H1 (cell line): ENCODE data around the gene SHROOM3. TPM values are rescaled to one million over a fixed set of nuclear protein-coding genes. Genes with fewer than 3 reads are reported as not detected.

ENCODE experiments used
- CTCF ChIA-PET: fragments of 300-600 bp; sonication (Branson Sonifier 250); formaldehyde crosslinking; loops from one replicate; lab custom pipeline; 2021; ENCODE audit not compliant: partially characterized antibody; lab: Charles Lee
- POLR2A ChIA-PET: fragments of 300-600 bp; sonication (Branson Sonifier 250); formaldehyde crosslinking; loops from one replicate; lab custom pipeline; 2021; ENCODE audit warnings: inconsistent platforms; ENCODE audit not compliant: partially characterized antibody; lab: Charles Lee
- DNase-seq, 2 experiments: peaks; one replicate each; pipeline versions ENCODE4 v3.0.0 to v3.0.0-alpha.2; 2010 to 2022; ENCODE audit warnings: low spot score in 2 of 2, low read depth in 1 of 2, mixed read lengths in 1 of 2
- FAIRE-seq: peaks from 2 replicates; lab custom pipeline; 2011; peaks lifted over from hg19 to GRCh38; lab: Jason Lieb, UNC
- H2AFZ ChIP-seq: 2 replicates; pipeline ENCODE4 v1.8.1; 2012; ENCODE audit warnings: low read length, inconsistent platforms
- H2AK5ac ChIP-seq: 2 replicates; pipeline ENCODE4 v1.6.1; 2013; ENCODE audit warnings: low read depth, low read length
- H2BK120ac ChIP-seq: replicated peaks from 2 replicates; pipeline ENCODE3; 2013; ENCODE audit warnings: low read depth, low read length, inconsistent platforms
- H2BK12ac ChIP-seq: 2 replicates; pipeline ENCODE4 v1.6.1; 2013; ENCODE audit warnings: low read depth, low read length
- H2BK15ac ChIP-seq: 2 replicates; pipeline ENCODE4 v1.6.1; 2013; ENCODE audit warnings: low read length
- H2BK20ac ChIP-seq: 2 replicates; pipeline ENCODE4 v1.6.1; 2013; ENCODE audit warnings: low read length
- H2BK5ac ChIP-seq: 2 replicates; pipeline ENCODE4 v1.6.1; 2013; ENCODE audit warnings: low read depth, low read length
- H3K14ac ChIP-seq: 2 replicates; pipeline ENCODE4 v1.6.1; 2013; ENCODE audit warnings: inconsistent platforms; ENCODE audit not compliant: insufficient read length
- H3K18ac ChIP-seq: 2 replicates; pipeline ENCODE4 v1.6.1; 2013; ENCODE audit warnings: low read length; ENCODE audit errors: extremely low read depth
- H3K23ac ChIP-seq: 2 replicates; pipeline ENCODE4 v1.6.1; 2013; ENCODE audit warnings: inconsistent platforms; ENCODE audit not compliant: insufficient read length
- H3K23me2 ChIP-seq: 2 replicates; pipeline ENCODE4 v1.6.1; 2013; ENCODE audit warnings: low read depth, low read length
- H3K27ac ChIP-seq: 2 replicates; pipeline ENCODE4 v1.6.1; 2011; ENCODE audit warnings: low read depth, low read length, inconsistent platforms
- H3K27me3 ChIP-seq, 4 experiments: replicated peaks in 1 of 4; 1 replicate in 1 of 4; 2 replicates in 3 of 4; pipeline versions ENCODE4 v1.6.1 to v1.8.1; 2011 to 2013; ENCODE audit warnings: low read length in 3 of 4, mild to moderate bottlenecking in 3 of 4, inconsistent platforms in 2 of 4, mixed read lengths in 2 of 4, moderate library complexity in 1 of 4; ENCODE audit not compliant: control insufficient read depth in 3 of 4, insufficient read depth in 3 of 4; ENCODE audit errors: extremely low read depth in 1 of 4
- H3K36me3 ChIP-seq, 4 experiments: 2 replicates each; pipeline versions ENCODE4 v1.6.1 to v1.8.1; 2011 to 2013; ENCODE audit warnings: mild to moderate bottlenecking in 4 of 4, low read length in 3 of 4, moderate library complexity in 2 of 4, control low read depth in 1 of 4, inconsistent platforms in 1 of 4; ENCODE audit not compliant: insufficient read depth in 4 of 4, control insufficient read depth in 2 of 4
- H3K4ac ChIP-seq: replicated peaks from 2 replicates; pipeline ENCODE3; 2013; ENCODE audit warnings: low read length, low read depth, mixed read lengths, inconsistent platforms; ENCODE audit not compliant: insufficient read length
- H3K4me1 ChIP-seq, 4 experiments: replicated peaks in 1 of 4; 1 replicate in 1 of 4; 2 replicates in 3 of 4; pipeline versions ENCODE4 v1.6.1 to v1.8.1; 2011 to 2013; ENCODE audit warnings: low read length in 3 of 4, inconsistent platforms in 2 of 4, mixed read lengths in 1 of 4; ENCODE audit not compliant: insufficient read depth in 4 of 4, control insufficient read depth in 3 of 4
- H3K4me2 ChIP-seq, 2 experiments: 2 replicates each; pipeline versions ENCODE4 v1.6.1 to v1.8.1; 2011 to 2013; ENCODE audit warnings: low read depth in 2 of 2, low read length in 2 of 2, control low read depth in 1 of 2, inconsistent platforms in 1 of 2, mild to moderate bottlenecking in 1 of 2; ENCODE audit not compliant: insufficient read depth in 1 of 2
- H3K4me3 ChIP-seq, 4 experiments: fragments of 200-600, 300-600 bp in 1 of 4; sonication (generic), shearing (Covaris generic), sonication (Bioruptor Twin) in 1 of 4; 2 replicates each; pipeline versions ENCODE4 v1.5.1 to v1.8.1; 2011 to 2016; ENCODE audit warnings: low read length in 4 of 4, low read depth in 3 of 4, control low read depth in 2 of 4, inconsistent platforms in 2 of 4, mild to moderate bottlenecking in 2 of 4, mixed read lengths in 1 of 4, moderate library complexity in 1 of 4; ENCODE audit not compliant: insufficient read depth in 2 of 4; ENCODE audit errors: extremely low read depth in 1 of 4
- H3K56ac ChIP-seq: replicated peaks from 2 replicates; pipeline ENCODE3; 2013; ENCODE audit warnings: low read depth, mild to moderate bottlenecking, mixed read lengths, low read length, inconsistent platforms; ENCODE audit not compliant: insufficient read length
- H3K79me1 ChIP-seq: 2 replicates; pipeline ENCODE4 v1.6.1; 2013; ENCODE audit warnings: low read depth, low read length, control low read depth
- H3K79me2 ChIP-seq, 2 experiments: 2 replicates each; pipeline versions ENCODE4 v1.6.1 to v1.8.1; 2012 to 2013; ENCODE audit warnings: low read length in 2 of 2, mild to moderate bottlenecking in 2 of 2, inconsistent platforms in 1 of 2; ENCODE audit not compliant: insufficient read depth in 2 of 2, control insufficient read depth in 1 of 2
- H3K9ac ChIP-seq, 4 experiments: replicated peaks in 1 of 4; 1 replicate in 1 of 4; 2 replicates in 3 of 4; pipeline versions ENCODE4 v1.6.1 to v1.8.1; 2011 to 2013; ENCODE audit warnings: low read depth in 3 of 4, low read length in 3 of 4, control low read depth in 2 of 4, mild to moderate bottlenecking in 2 of 4, moderate library complexity in 2 of 4, inconsistent platforms in 1 of 4; ENCODE audit errors: extremely low read depth in 1 of 4
- H3K9me3 ChIP-seq, 2 experiments: 2 replicates each; pipeline versions ENCODE4 v1.6.1 to v1.8.1; 2012 to 2013; ENCODE audit warnings: mild to moderate bottlenecking in 2 of 2, moderate library complexity in 2 of 2, control low read depth in 1 of 2, inconsistent platforms in 1 of 2, low read depth in 1 of 2, low read length in 1 of 2, mixed read lengths in 1 of 2; ENCODE audit not compliant: insufficient read depth in 2 of 2
- H4K20me1 ChIP-seq, 2 experiments: replicated peaks in 1 of 2; 2 replicates each; pipeline versions ENCODE3 to v1.8.1; 2011 to 2013; ENCODE audit warnings: inconsistent platforms in 2 of 2, low read length in 2 of 2, mild to moderate bottlenecking in 1 of 2; ENCODE audit not compliant: insufficient read depth in 2 of 2, control insufficient read depth in 1 of 2
- H4K5ac ChIP-seq: 2 replicates; pipeline ENCODE4 v1.6.1; 2013; ENCODE audit warnings: low read length, low read depth, mixed read lengths, inconsistent platforms; ENCODE audit not compliant: insufficient read length
- H4K8ac ChIP-seq: 2 replicates; pipeline ENCODE4 v1.8.0; 2013; ENCODE audit warnings: mild to moderate bottlenecking, moderate library complexity, low read length, inconsistent platforms; ENCODE audit not compliant: insufficient read depth; ENCODE audit errors: extremely low read depth
- H4K91ac ChIP-seq: replicated peaks from 2 replicates; pipeline ENCODE3; 2013; ENCODE audit warnings: low read length, mixed read lengths, inconsistent platforms; ENCODE audit not compliant: insufficient read length
- BCL11A ChIP-seq, 2 experiments: IDR thresholded peaks; one replicate each; pipeline ENCODE4 v1.6.1; 2011; ENCODE audit warnings: low read depth in 2 of 2, low read length in 2 of 2, mild to moderate bottlenecking in 2 of 2
- GABPA ChIP-seq: IDR thresholded peaks from 2 replicates; pipeline ENCODE4 v1.6.1; 2011; ENCODE audit warnings: mild to moderate bottlenecking, low read length, moderate library complexity, borderline replicate concordance; ENCODE audit not compliant: insufficient read depth
- KDM1A ChIP-seq: fragments of 200-600, 300-600 bp; sonication (generic); IDR thresholded peaks from 2 replicates; pipeline ENCODE4 v1.7.1; 2016; ENCODE audit warnings: mild to moderate bottlenecking, low read length, borderline replicate concordance
- NANOG ChIP-seq: IDR thresholded peaks from 2 replicates; pipeline ENCODE4 v1.6.1; 2011; ENCODE audit warnings: low read length, low read depth, mild to moderate bottlenecking, inconsistent platforms; ENCODE audit not compliant: insufficient read depth, poor library complexity, severe bottlenecking
- SP2 ChIP-seq: IDR thresholded peaks from 2 replicates; pipeline ENCODE4 v1.6.1; 2012; ENCODE audit warnings: mild to moderate bottlenecking, low read length, inconsistent platforms
- SP4 ChIP-seq: IDR thresholded peaks from 2 replicates; pipeline ENCODE4 v1.6.1; 2012; ENCODE audit warnings: low read length, inconsistent platforms
- SRF ChIP-seq: IDR thresholded peaks from 2 replicates; pipeline ENCODE4 v1.6.1; 2011; ENCODE audit warnings: mild to moderate bottlenecking, low read depth, low read length, moderate library complexity
- WGBS, 2 experiments: shearing (Covaris generic) in 1 of 2; methylation state at CpG; one replicate each; pipeline versions ENCODE4 v1.1.6 to v1.1.7; 2013 to 2015; ENCODE audit warnings: low lambda C conversion rate in 2 of 2, mixed read lengths in 2 of 2, inconsistent platforms in 1 of 2, low coverage in 1 of 2, missing lambda C conversion rate in 1 of 2; ENCODE audit not compliant: insufficient replicate concordance in 2 of 2, insufficient coverage in 1 of 2, insufficient read length in 1 of 2; ENCODE audit errors: extremely low coverage in 1 of 2, missing lambda C conversion rate in 1 of 2; 5-methylcytosine and 5-hydroxymethylcytosine counted together
- polyA plus RNA-seq, 7 experiments: library from polyadenylated mRNA; depleted of rRNA in 3 of 7; stranded (reverse) in 5 of 7; unstranded in 2 of 7; fragments of >200 nt in 5 of 7; fragments of 200-250 nt in 2 of 7; gene quantifications; 1 replicate in 5 of 7; 2 replicates in 1 of 7; 4 replicates in 1 of 7; pipeline versions ENCODE4 v1.2.1 to v1.2.3, GENCODE V29; 2011 to 2013; ENCODE audit warnings: missing spikeins in 2 of 7, mixed read lengths in 2 of 7
- total RNA-seq: library from RNA; stranded (reverse); fragmentation: NEBNext Ultra II Directional; extraction: Animal tissue kit (Norgen Biotek cat#: 25700); gene quantifications from 2 replicates; pipeline ENCODE4 v1.2.1, GENCODE V29; 2021
- TF ChIP-seq, protein P1 (sequence below), 3 experiments: IDR thresholded peaks; 1 replicate in 2 of 3; 2 replicates in 1 of 3; pipeline versions ENCODE4 v1.5.1 to v1.6.1; 2011; ENCODE audit warnings: low read length in 3 of 3, mild to moderate bottlenecking in 3 of 3, inconsistent platforms in 2 of 3, low read depth in 1 of 3, moderate library complexity in 1 of 3; ENCODE audit not compliant: insufficient read depth in 1 of 3; ENCODE audit errors: control extremely low read depth in 1 of 3

Gene SHROOM3
- total and polyA plus RNA-seq, 2 of the 8 experiments (the other 6 are each of a cell fraction or from before 2014, with no cell fraction given), result 15.8 to 34.0 TPM

DNA sequence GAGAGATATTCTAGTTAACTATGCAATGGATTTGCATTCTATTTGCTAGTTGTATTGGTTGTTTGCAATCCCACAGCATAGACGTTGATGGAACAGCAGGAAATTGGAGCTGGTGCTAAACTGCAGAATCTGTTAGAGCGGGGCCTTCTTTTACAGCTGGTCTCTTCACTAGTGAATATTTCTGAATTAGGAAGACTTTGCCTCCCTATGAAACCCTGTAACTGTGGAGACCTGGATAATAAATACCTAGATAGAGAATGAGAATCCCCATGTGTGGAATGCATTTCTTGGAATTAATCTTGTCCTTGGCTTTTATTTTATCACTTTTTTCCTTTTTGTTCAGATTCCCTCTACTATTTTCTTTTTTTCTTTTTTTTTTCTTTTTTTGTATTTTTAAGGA, 109.7 kb downstream of the SHROOM3 start:
- Histone ChIP-seq H4K5ac (no peak overlapping the region), H3K9ac (no peak overlapping the region), H3K4me3 (no peak overlapping the region), H2BK20ac (no peak overlapping the region), H3K23me2 (no peaks in the 10 kb centered on the region; the same call in 1 of the 2 replicates), H3K79me1 (no peaks in the 10 kb centered on the region), H3K4me2 (no peak overlapping the region), H3K4me1 (peaks cover 0 to 12% (median 2%) of the 10 kb centered on the region in 4 experiments; a peak in 2 of 7 replicates), H4K8ac (no peak overlapping the region)
- CTCF ChIA-PET, result no interaction called here
- no peak for TF ChIP-seq NANOG
- no peak for TF ChIP-seq SP2
- TF ChIP-seq BCL11A (IDR thresholded peaks at IDR 0.05; ENCODE audit: low read depth in 2 of 2, low read length in 2 of 2), result no peak
- TF ChIP-seq SP4, result no peak
- no peak for TF ChIP-seq SRF
- TF ChIP-seq GABPA, result no peak
- no peak for TF ChIP-seq KDM1A
- TF ChIP-seq, protein P1, sequence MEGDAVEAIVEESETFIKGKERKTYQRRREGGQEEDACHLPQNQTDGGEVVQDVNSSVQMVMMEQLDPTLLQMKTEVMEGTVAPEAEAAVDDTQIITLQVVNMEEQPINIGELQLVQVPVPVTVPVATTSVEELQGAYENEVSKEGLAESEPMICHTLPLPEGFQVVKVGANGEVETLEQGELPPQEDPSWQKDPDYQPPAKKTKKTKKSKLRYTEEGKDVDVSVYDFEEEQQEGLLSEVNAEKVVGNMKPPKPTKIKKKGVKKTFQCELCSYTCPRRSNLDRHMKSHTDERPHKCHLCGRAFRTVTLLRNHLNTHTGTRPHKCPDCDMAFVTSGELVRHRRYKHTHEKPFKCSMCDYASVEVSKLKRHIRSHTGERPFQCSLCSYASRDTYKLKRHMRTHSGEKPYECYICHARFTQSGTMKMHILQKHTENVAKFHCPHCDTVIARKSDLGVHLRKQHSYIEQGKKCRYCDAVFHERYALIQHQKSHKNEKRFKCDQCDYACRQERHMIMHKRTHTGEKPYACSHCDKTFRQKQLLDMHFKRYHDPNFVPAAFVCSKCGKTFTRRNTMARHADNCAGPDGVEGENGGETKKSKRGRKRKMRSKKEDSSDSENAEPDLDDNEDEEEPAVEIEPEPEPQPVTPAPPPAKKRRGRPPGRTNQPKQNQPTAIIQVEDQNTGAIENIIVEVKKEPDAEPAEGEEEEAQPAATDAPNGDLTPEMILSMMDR (IDR thresholded peaks at IDR 0.05; ENCODE audit: control extremely low read depth in 1 of 3, insufficient read depth in 1 of 3, low read depth in 1 of 3, low read length in 3 of 3), result no peak
- TF ChIP-seq, all 59 proteins: peak for 0
- Histone ChIP-seq H3K18ac (no peak overlapping the region), H3K79me2 (no peaks in the 10 kb centered on the region), H3K27ac (no peak overlapping the region), H3K27me3 (no peaks in the 10 kb centered on the region), H4K20me1 (no peaks in the 10 kb centered on the region), H2AK5ac (no peak overlapping the region), H2AFZ (no peak overlapping the region), H3K14ac (no peak overlapping the region), H3K36me3 (no peaks in the 10 kb centered on the region), H3K56ac (no peak overlapping the region), H2BK120ac (no peak overlapping the region), H2BK15ac (no peak overlapping the region), H3K4ac (no peak overlapping the region), H3K9me3 (peaks cover 0 to 7% of the 10 kb centered on the region in 2 experiments; a peak in 1 of 4 replicates), H2BK5ac (no peak overlapping the region), H3K23ac (no peak overlapping the region), H4K91ac (no peak overlapping the region), H2BK12ac (no peak overlapping the region)
- POLR2A ChIA-PET, result interaction anchor here (0.5 to 1.1 kb wide), 2 partner anchors 45 to 77 kb away, joined by 3 to 4 read pairs; no protein-coding TSS in a partner anchor
- 83% methylated on average over 2 of the region's 2 CpGs; no CpG with 5 or more reads in 1 of the 2 experiments for WGBS, 2 experiments
- FAIRE-seq (no peak), DNase-seq (no peak)
